Stimulated activated naive CD4-positive, alpha-beta T cell treated with Interleukin-2 at 50 U/mL for 16 hours (primary cell): ENCODE data around the gene HAPLN1.

Source experiments
- DNase-seq: peaks from one replicate; lab custom pipeline; 2025; lab: John Stamatoyannopoulos, UW

Gene HAPLN1

GRCh38 chr5:83641946-83642345 is 78.7 kb downstream of the HAPLN1 start:
- no peak for DNase-seq

- no peak for DNase-seq
These were observed 80.7 kb downstream of the HAPLN1 start for GRCh38 chr5:83639911-83640310.

- DNase-seq = no peak
These were observed 84.5 kb downstream of the HAPLN1 start for GRCh38 chr5:83636156-83636555.

- DNase-seq = no peak
These were observed 87.4 kb downstream of the HAPLN1 start for GRCh38 chr5:83633285-83633684.

- DNase-seq = no peak
These were observed 87.8 kb downstream of the HAPLN1 start for GRCh38 chr5:83632874-83633273.

- DNase-seq = no peak
These were observed 92.3 kb downstream of the HAPLN1 start for GRCh38 chr5:83628360-83628759.

GRCh38 chr5:83614841-83615240 is 105.8 kb downstream of the HAPLN1 start:
- no peak for DNase-seq

- DNase-seq = no peak
These were observed 112.5 kb downstream of the HAPLN1 start for GRCh38 chr5:83608122-83608521.

GRCh38 chr5:83595217-83595616 is 125.4 kb downstream of the HAPLN1 start:
- no peak for DNase-seq

- no peak for DNase-seq
These were observed 129.7 kb downstream of the HAPLN1 start for GRCh38 chr5:83590966-83591365.

- no peak for DNase-seq
These were observed 130.9 kb downstream of the HAPLN1 start for GRCh38 chr5:83589786-83590185.
